Measurements from ENCODE around the gene PURA.

DNA sequence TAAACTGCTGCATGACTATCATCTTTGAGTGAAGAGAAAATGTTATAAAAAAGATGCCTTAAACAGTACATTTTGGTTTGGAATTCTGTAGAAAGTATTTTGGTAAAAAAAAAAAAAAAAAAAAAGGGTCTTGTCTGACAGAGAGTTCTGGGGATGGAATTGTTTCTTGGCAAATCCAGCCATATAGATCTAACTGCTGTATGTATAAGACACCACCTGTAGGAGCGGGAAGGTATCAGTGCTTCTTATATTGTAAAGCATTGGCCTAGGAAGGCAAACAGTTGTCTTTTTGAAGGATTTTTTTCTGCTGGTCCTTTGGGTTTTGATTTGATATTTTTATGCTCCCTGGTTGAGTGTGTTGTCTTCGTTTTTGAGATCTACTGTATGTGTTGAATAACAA lies 2.8 kb downstream of the PURA start:
- TF ChIP-seq, protein P1, sequence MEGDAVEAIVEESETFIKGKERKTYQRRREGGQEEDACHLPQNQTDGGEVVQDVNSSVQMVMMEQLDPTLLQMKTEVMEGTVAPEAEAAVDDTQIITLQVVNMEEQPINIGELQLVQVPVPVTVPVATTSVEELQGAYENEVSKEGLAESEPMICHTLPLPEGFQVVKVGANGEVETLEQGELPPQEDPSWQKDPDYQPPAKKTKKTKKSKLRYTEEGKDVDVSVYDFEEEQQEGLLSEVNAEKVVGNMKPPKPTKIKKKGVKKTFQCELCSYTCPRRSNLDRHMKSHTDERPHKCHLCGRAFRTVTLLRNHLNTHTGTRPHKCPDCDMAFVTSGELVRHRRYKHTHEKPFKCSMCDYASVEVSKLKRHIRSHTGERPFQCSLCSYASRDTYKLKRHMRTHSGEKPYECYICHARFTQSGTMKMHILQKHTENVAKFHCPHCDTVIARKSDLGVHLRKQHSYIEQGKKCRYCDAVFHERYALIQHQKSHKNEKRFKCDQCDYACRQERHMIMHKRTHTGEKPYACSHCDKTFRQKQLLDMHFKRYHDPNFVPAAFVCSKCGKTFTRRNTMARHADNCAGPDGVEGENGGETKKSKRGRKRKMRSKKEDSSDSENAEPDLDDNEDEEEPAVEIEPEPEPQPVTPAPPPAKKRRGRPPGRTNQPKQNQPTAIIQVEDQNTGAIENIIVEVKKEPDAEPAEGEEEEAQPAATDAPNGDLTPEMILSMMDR (IDR thresholded peaks at IDR 0.05; ENCODE audit: poor library complexity, severe bottlenecking) = no peak
- TF ChIP-seq RAD21 (conservative IDR thresholded peaks at IDR 0.05) (no peak), MXI1 (conservative IDR thresholded peaks at IDR 0.05; ENCODE audit: poor library complexity, severe bottlenecking) (no peak), POLR2AphosphoS5 (IDR thresholded peaks at IDR 0.05) (no peak), EZH2 (IDR thresholded peaks at IDR 0.05; ENCODE audit: borderline replicate concordance, insufficient read depth, low read length, poor library complexity, severe bottlenecking) (no peak), TAF1 (IDR thresholded peaks at IDR 0.05; ENCODE audit: low read depth) (no peak), EP300 (conservative IDR thresholded peaks at IDR 0.05; ENCODE audit: poor library complexity, severe bottlenecking) (no peak), SMC3 (conservative IDR thresholded peaks at IDR 0.05; ENCODE audit: poor library complexity) (no peak)
- TF ChIP-seq, protein P2, sequence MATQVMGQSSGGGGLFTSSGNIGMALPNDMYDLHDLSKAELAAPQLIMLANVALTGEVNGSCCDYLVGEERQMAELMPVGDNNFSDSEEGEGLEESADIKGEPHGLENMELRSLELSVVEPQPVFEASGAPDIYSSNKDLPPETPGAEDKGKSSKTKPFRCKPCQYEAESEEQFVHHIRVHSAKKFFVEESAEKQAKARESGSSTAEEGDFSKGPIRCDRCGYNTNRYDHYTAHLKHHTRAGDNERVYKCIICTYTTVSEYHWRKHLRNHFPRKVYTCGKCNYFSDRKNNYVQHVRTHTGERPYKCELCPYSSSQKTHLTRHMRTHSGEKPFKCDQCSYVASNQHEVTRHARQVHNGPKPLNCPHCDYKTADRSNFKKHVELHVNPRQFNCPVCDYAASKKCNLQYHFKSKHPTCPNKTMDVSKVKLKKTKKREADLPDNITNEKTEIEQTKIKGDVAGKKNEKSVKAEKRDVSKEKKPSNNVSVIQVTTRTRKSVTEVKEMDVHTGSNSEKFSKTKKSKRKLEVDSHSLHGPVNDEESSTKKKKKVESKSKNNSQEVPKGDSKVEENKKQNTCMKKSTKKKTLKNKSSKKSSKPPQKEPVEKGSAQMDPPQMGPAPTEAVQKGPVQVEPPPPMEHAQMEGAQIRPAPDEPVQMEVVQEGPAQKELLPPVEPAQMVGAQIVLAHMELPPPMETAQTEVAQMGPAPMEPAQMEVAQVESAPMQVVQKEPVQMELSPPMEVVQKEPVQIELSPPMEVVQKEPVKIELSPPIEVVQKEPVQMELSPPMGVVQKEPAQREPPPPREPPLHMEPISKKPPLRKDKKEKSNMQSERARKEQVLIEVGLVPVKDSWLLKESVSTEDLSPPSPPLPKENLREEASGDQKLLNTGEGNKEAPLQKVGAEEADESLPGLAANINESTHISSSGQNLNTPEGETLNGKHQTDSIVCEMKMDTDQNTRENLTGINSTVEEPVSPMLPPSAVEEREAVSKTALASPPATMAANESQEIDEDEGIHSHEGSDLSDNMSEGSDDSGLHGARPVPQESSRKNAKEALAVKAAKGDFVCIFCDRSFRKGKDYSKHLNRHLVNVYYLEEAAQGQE (IDR thresholded peaks at IDR 0.05; ENCODE audit: borderline replicate concordance) = no peak
